Panc1 (cell line): ENCODE measurements around the gene TXNDC11. TPM values are rescaled to one million over a fixed set of nuclear protein-coding genes. Genes with fewer than 3 reads are reported as not detected.

Experiments
- ATAC-seq: fragments of 200-7000 bp; cut with Tn5 transposase; 2 replicates; pipeline ENCODE4 v1.9.1; 2020; ENCODE audit warnings: mild to moderate bottlenecking, moderate library complexity
- BruUV-seq: library from RNA; stranded (reverse); fragments of 400-500 nt; replicated peaks from 2 replicates; lab custom pipeline; 2021; lab: Mats Ljungman, UMichigan
- CTCF ChIA-PET: fragments of 300-600 bp; sonication (Branson Sonifier 250); formaldehyde crosslinking; loops from one replicate; lab custom pipeline; 2022; ENCODE audit warnings: antibody characterized with exemption; lab: Charles Lee
- POLR2A ChIA-PET: fragments of 300-600 bp; sonication (Branson Sonifier 250); formaldehyde crosslinking; loops from one replicate; lab custom pipeline; 2022; ENCODE audit warnings: antibody characterized with exemption; lab: Charles Lee
- DNase-seq: peaks from one replicate; pipeline ENCODE4 v3.0.0-alpha.2; 2010; ENCODE audit warnings: low read depth, low spot score
- H3K27ac ChIP-seq: 2 replicates; pipeline ENCODE4 v1.5.1; 2011; ENCODE audit warnings: mild to moderate bottlenecking, low read length, inconsistent platforms
- H3K27me3 ChIP-seq: fragments of 200-500 bp; sonication (Bioruptor generic); 2 replicates; pipeline ENCODE4 v1.6.0; 2014; ENCODE audit warnings: low read length, inconsistent platforms; ENCODE audit not compliant: control insufficient read depth, insufficient read depth
- H3K36me3 ChIP-seq: fragments of 200-500 bp; sonication (Bioruptor generic); 2 replicates; pipeline ENCODE4 v1.5.1; 2014; ENCODE audit warnings: inconsistent platforms, mild to moderate bottlenecking, low read length, moderate library complexity; ENCODE audit not compliant: control insufficient read depth, insufficient read depth
- H3K4me1 ChIP-seq: 2 replicates; pipeline ENCODE4 v1.5.1; 2011; ENCODE audit warnings: inconsistent platforms, mild to moderate bottlenecking, low read length, moderate library complexity; ENCODE audit not compliant: control insufficient read depth, insufficient read depth
- H3K4me3 ChIP-seq, 2 experiments: 2 replicates each; pipeline ENCODE4 v1.5.1; 2011 to 2012; ENCODE audit warnings: low read depth in 2 of 2, low read length in 2 of 2, mild to moderate bottlenecking in 2 of 2, inconsistent platforms in 1 of 2, moderate library complexity in 1 of 2
- H3K9me3 ChIP-seq: fragments of 200-500 bp; sonication (Bioruptor generic); 2 replicates; pipeline ENCODE4 v1.5.1; 2014; ENCODE audit warnings: low read depth, mild to moderate bottlenecking, inconsistent platforms, low read length, moderate library complexity; ENCODE audit not compliant: control insufficient read depth, insufficient read depth
- CTCF ChIP-seq: fragments of 450-650 bp; IDR thresholded peaks from 2 replicates; pipeline ENCODE4 v1.5.1; 2017; ENCODE audit warnings: mild to moderate bottlenecking
- POLR2AphosphoS5 ChIP-seq: IDR thresholded peaks from 2 replicates; pipeline ENCODE4 v1.6.1; 2012; ENCODE audit warnings: mild to moderate bottlenecking, low read depth, low read length, moderate library complexity
- REST ChIP-seq, 2 experiments: IDR thresholded peaks; 2 replicates each; pipeline ENCODE4 v1.6.1; 2011 to 2012; ENCODE audit warnings: low read depth in 2 of 2, control low read depth in 1 of 2, low read length in 1 of 2, mild to moderate bottlenecking in 1 of 2, moderate library complexity in 1 of 2; ENCODE audit not compliant: insufficient read depth in 1 of 2
- SIN3A ChIP-seq: IDR thresholded peaks from 2 replicates; pipeline ENCODE4 v1.6.1; 2012; ENCODE audit warnings: low read depth, mild to moderate bottlenecking, low read length, moderate library complexity, borderline replicate concordance; ENCODE audit not compliant: insufficient read depth
- TCF7L2 ChIP-seq: IDR thresholded peaks from 2 replicates; pipeline ENCODE4 v1.6.1; 2011; ENCODE audit warnings: mild to moderate bottlenecking, low read depth, low read length, inconsistent platforms
- in situ Hi-C: cut with HindIII; loops from 2 replicates; pipeline ENCODE4 v1.10.0; 2016; ENCODE audit warnings: low sequenced_read_pairs, low pct_unique_long_range_greater_than_20kb
- intact Hi-C: fragments of 100-400 bp; cut with micrococcal nuclease; formaldehyde crosslinking; loops from one replicate; pipeline ENCODE4 v1.10.0; 2022; ENCODE audit not compliant: unreplicated experiment
- total RNA-seq: library from RNA; stranded (reverse); gene quantifications from one replicate; pipeline ENCODE4 v1.2.1, GENCODE V29; 2021; ENCODE audit not compliant: unreplicated experiment

Gene TXNDC11
- total RNA-seq, 1 experiment from 2014 or later, result 30.5 TPM

DNA sequence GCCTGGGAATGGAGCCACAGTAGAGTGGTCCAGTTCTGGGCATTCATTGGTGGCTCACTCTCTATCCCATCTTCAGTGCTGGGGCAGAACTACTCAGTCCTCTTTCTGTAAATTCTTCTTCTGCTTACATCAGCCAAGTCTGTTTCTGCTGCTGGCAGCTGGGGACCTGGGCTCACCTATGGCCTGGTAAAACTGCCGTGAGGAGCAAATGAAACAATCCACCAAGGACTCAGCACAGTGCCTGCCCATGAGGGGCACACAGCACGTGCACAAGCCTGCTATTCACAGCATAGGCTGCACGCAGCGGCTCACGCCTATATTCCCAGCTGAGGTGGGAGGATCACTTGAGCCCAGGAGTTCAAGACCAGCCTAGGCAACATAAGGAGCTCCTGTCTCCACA, 105.3 kb downstream of the TXNDC11 start:
- H3K36me3 ChIP-seq, result no peaks in the 10 kb centered on the region
- no peak for DNase-seq
- TF ChIP-seq SIN3A, result no peak
- TF ChIP-seq CTCF, result no peak
- no peak for TF ChIP-seq POLR2AphosphoS5
- no peak for TF ChIP-seq REST (IDR thresholded peaks at IDR 0.05; ENCODE audit: insufficient read depth in 1 of 2, low read depth in 2 of 2, low read length in 1 of 2)
- no peak for ATAC-seq
- no peak overlapping the region for H3K4me3 ChIP-seq
- no peaks in the 10 kb centered on the region for H3K27me3 ChIP-seq
- CTCF ChIA-PET, result interaction anchor here (0.7 kb wide), 1 partner anchor 45 kb away, joined by 5 read pairs; no protein-coding TSS in a partner anchor
- H3K9me3 ChIP-seq, result no peaks in the 10 kb centered on the region
- POLR2A ChIA-PET, result no interaction called here
- peaks cover 11% of the 10 kb centered on the region for H3K4me1 ChIP-seq
- intact Hi-C loops (no loop called here), in situ Hi-C loops (no loop called here)
- no peak overlapping the region; the same call in 1 of the 2 replicates for H3K27ac ChIP-seq
- no TSS peak for BruUV-seq

DNA sequence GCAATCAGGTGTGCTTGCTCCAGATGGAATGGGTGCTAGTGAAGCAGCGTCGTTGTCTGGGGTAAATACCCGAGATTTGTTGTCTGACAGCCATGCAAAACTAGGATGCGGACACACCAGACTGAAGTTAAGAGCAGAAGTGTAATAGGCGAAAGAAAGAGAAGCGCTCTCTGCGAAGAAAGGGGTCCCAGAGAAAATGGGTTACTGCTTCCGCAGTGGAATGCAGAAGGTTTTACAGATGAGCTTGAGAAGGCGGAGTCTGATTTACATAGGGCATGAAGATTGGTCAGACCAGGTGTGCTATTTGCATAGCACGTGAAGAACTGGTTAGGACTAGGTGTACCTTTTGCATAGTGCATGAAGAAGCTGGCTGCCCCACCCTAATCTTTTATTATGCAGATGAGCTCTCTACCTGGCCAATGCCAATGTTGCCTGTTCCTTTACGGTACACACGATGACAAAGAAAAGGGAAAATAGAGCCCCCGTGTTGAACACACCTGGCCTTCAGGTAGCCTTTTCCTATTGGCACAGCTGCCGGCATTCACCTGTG, 106.4 kb downstream of the TXNDC11 start:
- H3K4me3 ChIP-seq, result no peak overlapping the region
- TF ChIP-seq REST (IDR thresholded peaks at IDR 0.05; ENCODE audit: insufficient read depth in 1 of 2, low read depth in 2 of 2, low read length in 1 of 2), result no peak
- no peak for TF ChIP-seq POLR2AphosphoS5
- no peak for TF ChIP-seq SIN3A
- no peak for TF ChIP-seq TCF7L2
- no peak for TF ChIP-seq CTCF
- ChIA-PET CTCF (no interaction called here), POLR2A (no interaction called here)
- H3K9me3 ChIP-seq, result no peaks in the 10 kb centered on the region
- peaks cover 10% of the 10 kb centered on the region for H3K4me1 ChIP-seq
- no peak overlapping the region for H3K27ac ChIP-seq
- in situ Hi-C loops, result no loop called here
- no peak for DNase-seq
- BruUV-seq, result no TSS peak
- intact Hi-C loops, result no loop called here
- no peaks in the 10 kb centered on the region for H3K36me3 ChIP-seq
- ATAC-seq, result no peak
- no peaks in the 10 kb centered on the region for H3K27me3 ChIP-seq
